Astrocyte (in vitro differentiated cells and primary cell): ENCODE results near the gene SOX9. TPM values are rescaled to one million over a fixed set of nuclear protein-coding genes. Genes with fewer than 3 reads are reported as not detected.
A peak's percentile ranks its signal among the peaks of the same experiment; 100 is the strongest.

ENCODE experiments used
- DNase-seq: peaks from one replicate; pipeline ENCODE4 v3.0.0-alpha.2; 2010; ENCODE audit warnings: low read depth
- FAIRE-seq: peaks from 2 replicates; lab custom pipeline; 2011; peaks lifted over from hg19 to GRCh38; lab: Jason Lieb, UNC
- H2AFZ ChIP-seq: 2 replicates; pipeline ENCODE4 v1.6.0; 2012; ENCODE audit warnings: low read depth, low read length, inconsistent platforms
- H3K27ac ChIP-seq: 2 replicates; pipeline ENCODE4 v1.5.1; 2011; ENCODE audit warnings: low read depth, low read length, inconsistent platforms
- H3K27me3 ChIP-seq: 2 replicates; pipeline ENCODE4 v1.6.0; 2011; ENCODE audit warnings: low read length, inconsistent platforms; ENCODE audit not compliant: insufficient read depth
- H3K36me3 ChIP-seq: 2 replicates; pipeline ENCODE4 v1.5.1; 2011; ENCODE audit warnings: low read length, inconsistent platforms; ENCODE audit not compliant: insufficient read depth
- H3K4me1 ChIP-seq: 2 replicates; pipeline ENCODE4 v1.5.1; 2011; ENCODE audit warnings: low read length, inconsistent platforms; ENCODE audit not compliant: insufficient read depth
- H3K4me2 ChIP-seq: 2 replicates; pipeline ENCODE4 v1.6.0; 2012; ENCODE audit warnings: low read length, inconsistent platforms
- H3K4me3 ChIP-seq: 2 replicates; pipeline ENCODE4 v1.5.1; 2011; ENCODE audit warnings: low read depth, mild to moderate bottlenecking, low read length, inconsistent platforms; ENCODE audit not compliant: insufficient read depth
- H3K79me2 ChIP-seq: 2 replicates; pipeline ENCODE4 v1.6.0; 2012; ENCODE audit warnings: mild to moderate bottlenecking, low read length, inconsistent platforms; ENCODE audit not compliant: insufficient read depth
- H3K9ac ChIP-seq: 2 replicates; pipeline ENCODE4 v1.6.0; 2012; ENCODE audit warnings: mild to moderate bottlenecking, low read length, inconsistent platforms
- H3K9me3 ChIP-seq: 2 replicates; pipeline ENCODE4 v1.5.1; 2012; ENCODE audit warnings: low read depth, mild to moderate bottlenecking, low read length, inconsistent platforms; ENCODE audit not compliant: insufficient read depth
- H4K20me1 ChIP-seq: 2 replicates; pipeline ENCODE4 v1.6.0; 2012; ENCODE audit warnings: low read length, inconsistent platforms; ENCODE audit not compliant: insufficient read depth
- H3K27ac Mint-ChIP-seq: one replicate; pipeline ENCODE4 v1.8.0; 2021; ENCODE audit warnings: mild to moderate bottlenecking, mixed read lengths; ENCODE audit not compliant: unreplicated experiment
- H3K27me3 Mint-ChIP-seq: one replicate; pipeline ENCODE4 v1.8.0; 2021; ENCODE audit warnings: low read depth, mixed read lengths; ENCODE audit not compliant: unreplicated experiment
- H3K36me3 Mint-ChIP-seq: one replicate; pipeline ENCODE4 v1.8.0; 2021; ENCODE audit warnings: low read depth, mixed read lengths; ENCODE audit not compliant: unreplicated experiment
- H3K4me1 Mint-ChIP-seq: one replicate; pipeline ENCODE4 v1.8.0; 2021; ENCODE audit warnings: low read depth, mixed read lengths; ENCODE audit not compliant: unreplicated experiment
- H3K4me3 Mint-ChIP-seq: one replicate; pipeline ENCODE4 v1.8.0; 2021; ENCODE audit warnings: mild to moderate bottlenecking, moderate library complexity, mixed read lengths; ENCODE audit not compliant: unreplicated experiment
- H3K9me3 Mint-ChIP-seq: one replicate; pipeline ENCODE4 v1.8.0; 2021; ENCODE audit warnings: mild to moderate bottlenecking, mixed read lengths; ENCODE audit not compliant: unreplicated experiment
- EZH2 ChIP-seq: IDR thresholded peaks from 2 replicates; pipeline ENCODE4 v1.6.1; 2012; ENCODE audit warnings: mild to moderate bottlenecking, low read length, inconsistent platforms; ENCODE audit not compliant: insufficient read depth
- total RNA-seq: library from RNA; stranded (reverse); gene quantifications from 2 replicates; pipeline ENCODE4 v1.2.1, GENCODE V29; 2021
- TF ChIP-seq, protein P1 (sequence below): IDR thresholded peaks from 2 replicates; pipeline ENCODE4 v1.5.1; 2011; ENCODE audit warnings: low read depth, mild to moderate bottlenecking, inconsistent platforms, low read length, moderate library complexity; ENCODE audit not compliant: insufficient read depth

SOX9 gene
- total RNA-seq, 1 donor from 2014 or later, result 37.7 TPM

GRCh38 chr17:72102366-72102765 is 18.5 kb upstream of the SOX9 start:
- Mint-ChIP-seq H3K27me3 (peaks cover 10% of the 10 kb centered on the region), H3K4me3 (no peak overlapping the region), H3K9me3 (peaks cover 3% of the 10 kb centered on the region), H3K4me1 (no peaks in the 10 kb centered on the region), H3K27ac (no peak overlapping the region), H3K36me3 (no peaks in the 10 kb centered on the region)
- Histone ChIP-seq H3K36me3 (no peaks in the 10 kb centered on the region), H2AFZ (no peak overlapping the region), H3K4me2 (no peak overlapping the region), H3K9ac (no peak overlapping the region), H3K79me2 (no peaks in the 10 kb centered on the region), H3K4me1 (peaks cover 18% of the 10 kb centered on the region), H3K27me3 (no peaks in the 10 kb centered on the region), H3K9me3 (no peaks in the 10 kb centered on the region), H4K20me1 (no peaks in the 10 kb centered on the region), H3K27ac (no peak overlapping the region), H3K4me3 (no peak overlapping the region)
- no peak for FAIRE-seq
- DNase-seq, result no peak
- no peak for TF ChIP-seq EZH2
- TF ChIP-seq, protein P1, sequence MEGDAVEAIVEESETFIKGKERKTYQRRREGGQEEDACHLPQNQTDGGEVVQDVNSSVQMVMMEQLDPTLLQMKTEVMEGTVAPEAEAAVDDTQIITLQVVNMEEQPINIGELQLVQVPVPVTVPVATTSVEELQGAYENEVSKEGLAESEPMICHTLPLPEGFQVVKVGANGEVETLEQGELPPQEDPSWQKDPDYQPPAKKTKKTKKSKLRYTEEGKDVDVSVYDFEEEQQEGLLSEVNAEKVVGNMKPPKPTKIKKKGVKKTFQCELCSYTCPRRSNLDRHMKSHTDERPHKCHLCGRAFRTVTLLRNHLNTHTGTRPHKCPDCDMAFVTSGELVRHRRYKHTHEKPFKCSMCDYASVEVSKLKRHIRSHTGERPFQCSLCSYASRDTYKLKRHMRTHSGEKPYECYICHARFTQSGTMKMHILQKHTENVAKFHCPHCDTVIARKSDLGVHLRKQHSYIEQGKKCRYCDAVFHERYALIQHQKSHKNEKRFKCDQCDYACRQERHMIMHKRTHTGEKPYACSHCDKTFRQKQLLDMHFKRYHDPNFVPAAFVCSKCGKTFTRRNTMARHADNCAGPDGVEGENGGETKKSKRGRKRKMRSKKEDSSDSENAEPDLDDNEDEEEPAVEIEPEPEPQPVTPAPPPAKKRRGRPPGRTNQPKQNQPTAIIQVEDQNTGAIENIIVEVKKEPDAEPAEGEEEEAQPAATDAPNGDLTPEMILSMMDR, result no peak

- Histone ChIP-seq H3K4me2 (peak overlapping the region; percentile 36), H3K79me2 (no peaks in the 10 kb centered on the region), H3K9me3 (no peaks in the 10 kb centered on the region), H3K36me3 (no peaks in the 10 kb centered on the region), H3K4me3 (no peak overlapping the region), H3K4me1 (peaks cover 23% of the 10 kb centered on the region), H3K27ac (no peak overlapping the region), H2AFZ (peak overlapping the region; percentile 43), H4K20me1 (no peaks in the 10 kb centered on the region), H3K27me3 (no peaks in the 10 kb centered on the region), H3K9ac (no peak overlapping the region)
- Mint-ChIP-seq H3K27ac (no peak overlapping the region), H3K27me3 (peaks cover 17% of the 10 kb centered on the region), H3K36me3 (no peaks in the 10 kb centered on the region), H3K9me3 (peaks cover 3% of the 10 kb centered on the region), H3K4me3 (no peak overlapping the region), H3K4me1 (no peaks in the 10 kb centered on the region)
- TF ChIP-seq EZH2, result no peak
- TF ChIP-seq, protein P1, result no peak
- DNase-seq (peak; percentile 59), FAIRE-seq (no peak)
Observed at GRCh38 chr17:72104164-72104862, 16.5 kb upstream of the SOX9 start.

GRCh38 chr17:72104863-72105234 is 16.0 kb upstream of the SOX9 start:
- H3K27me3 ChIP-seq, result no peaks in the 10 kb centered on the region
- Mint-ChIP-seq H3K4me1 (no peaks in the 10 kb centered on the region), H3K4me3 (no peak overlapping the region), H3K27ac (no peak overlapping the region), H3K27me3 (peaks cover 17% of the 10 kb centered on the region), H3K36me3 (no peaks in the 10 kb centered on the region), H3K9me3 (peaks cover 3% of the 10 kb centered on the region)
- no peaks in the 10 kb centered on the region for H3K79me2 ChIP-seq
- no peaks in the 10 kb centered on the region for H3K36me3 ChIP-seq
- H3K9ac ChIP-seq, result no peak overlapping the region
- TF ChIP-seq, protein P1, result no peak
- no peak for TF ChIP-seq EZH2
- no peak overlapping the region for H3K27ac ChIP-seq
- H2AFZ ChIP-seq, result no peak overlapping the region
- no peaks in the 10 kb centered on the region for H3K9me3 ChIP-seq
- DNase-seq (peak; percentile 32), FAIRE-seq (no peak)
- H3K4me2 ChIP-seq, result peak overlapping the region; percentile 36
- H3K4me3 ChIP-seq, result no peak overlapping the region
- no peaks in the 10 kb centered on the region for H4K20me1 ChIP-seq
- H3K4me1 ChIP-seq, result peaks cover 20% of the 10 kb centered on the region
